Urothelium cell line (cell line): ENCODE results near the gene RACGAP1.

ENCODE experiments used
- DNase-seq: peaks from one replicate; pipeline ENCODE4 v3.0.0; 2011; ENCODE audit warnings: low spot score, mixed read lengths
- FAIRE-seq: peaks from 2 replicates; lab custom pipeline; 2011; peaks lifted over from hg19 to GRCh38; lab: Jason Lieb, UNC

Gene RACGAP1

DNA sequence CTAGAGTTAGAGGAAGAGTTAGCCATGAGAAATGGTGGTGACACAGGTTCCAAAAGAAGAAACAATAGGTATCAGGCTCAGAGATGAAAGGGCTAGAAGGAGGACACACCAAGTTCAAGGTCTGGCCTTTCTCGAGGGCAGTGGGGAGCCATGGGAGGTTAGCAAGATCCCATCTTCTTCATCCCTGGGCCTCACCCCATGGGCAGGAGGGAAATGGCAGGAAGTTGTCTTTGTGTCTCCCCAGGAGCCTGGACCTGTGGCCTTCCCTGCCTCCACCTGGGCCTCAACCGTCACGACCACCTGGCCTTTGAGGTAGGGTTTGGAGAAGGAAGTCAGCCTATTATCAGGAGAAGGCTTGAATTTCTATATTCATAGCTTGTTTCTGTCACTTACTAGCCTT, 80.6 kb downstream of the RACGAP1 start:
- DNase-seq (no peak), FAIRE-seq (no peak)

DNA sequence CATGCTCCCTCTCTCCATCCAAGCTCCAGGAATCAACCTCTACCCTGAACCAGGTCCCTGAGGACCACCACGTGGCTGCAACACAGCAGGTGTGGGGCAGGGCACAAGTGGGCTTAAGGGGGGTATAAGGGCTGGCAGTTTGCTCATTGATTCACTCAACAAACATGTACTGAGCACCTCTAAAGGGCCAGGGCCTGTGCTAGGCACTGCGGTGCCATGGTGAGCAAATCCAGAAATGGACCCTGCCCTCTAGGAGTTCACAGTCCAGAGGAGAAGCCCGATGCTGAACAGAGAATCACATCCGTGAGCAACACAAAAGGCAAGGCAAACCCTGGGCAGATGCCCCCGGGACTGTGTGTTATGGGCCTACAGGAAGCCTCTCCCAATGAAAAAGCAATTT, 81.2 kb downstream of the RACGAP1 start:
- DNase-seq (no peak), FAIRE-seq (no peak)

DNA sequence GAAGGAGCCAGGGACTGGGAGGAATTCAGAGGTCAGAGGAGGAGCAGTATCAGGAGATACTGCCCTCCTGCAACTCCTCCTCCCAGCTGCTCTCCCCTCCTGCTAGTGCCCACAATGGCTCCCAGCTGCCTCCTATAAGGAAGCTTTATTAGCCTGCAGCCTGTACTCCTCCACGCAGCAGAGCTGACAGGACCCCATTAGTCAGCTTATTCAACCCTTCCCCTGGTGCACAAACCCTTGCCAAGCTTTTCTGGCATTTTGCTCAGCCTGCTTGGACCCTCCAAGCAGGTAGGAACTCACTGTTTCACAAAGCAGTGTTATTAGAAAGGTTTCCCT, 81.7 kb downstream of the RACGAP1 start:
- FAIRE-seq (no peak), DNase-seq (no peak)

GRCh38 chr12:49942921-49943624, 82.2 kb downstream of the RACGAP1 start:
- DNase-seq: no peak
- FAIRE-seq: no peak

GRCh38 chr12:49942512-49942893, 82.8 kb downstream of the RACGAP1 start:
- FAIRE-seq (no peak), DNase-seq (no peak)

- no peak for FAIRE-seq
- DNase-seq: no peak
Observed at GRCh38 chr12:49941556-49942511, 83.5 kb downstream of the RACGAP1 start.

GRCh38 chr12:49939707-49940106, 85.6 kb downstream of the RACGAP1 start:
- DNase-seq (no peak), FAIRE-seq (no peak)

GRCh38 chr12:49939307-49939706, 86.0 kb downstream of the RACGAP1 start:
- no peak for DNase-seq
- FAIRE-seq: no peak
